ENCODE results near the gene FBXL7.

FBXL7 gene

GRCh38 chr5:15579193-15579990 is 79.4 kb downstream of the FBXL7 start:
- DNase-seq (ENCODE audit: low read depth) = no peak

GRCh38 chr5:15584528-15584927 is 84.5 kb downstream of the FBXL7 start:
- no peak for DNase-seq (ENCODE audit: low read depth)

- DNase-seq (ENCODE audit: low read depth) = no peak
Observed at GRCh38 chr5:15585128-15585527, 85.1 kb downstream of the FBXL7 start.

- DNase-seq (ENCODE audit: low read depth) = no peak
Observed at GRCh38 chr5:15585841-15586591, 86.0 kb downstream of the FBXL7 start.

GRCh38 chr5:15587916-15588315 is 87.9 kb downstream of the FBXL7 start:
- no peak for DNase-seq (ENCODE audit: low read depth)

GRCh38 chr5:15592728-15593127 is 92.7 kb downstream of the FBXL7 start:
- no peak for DNase-seq (ENCODE audit: low read depth)

- no peak for DNase-seq (ENCODE audit: low read depth)
Observed at GRCh38 chr5:15594977-15595568, 95.1 kb downstream of the FBXL7 start.

- DNase-seq (ENCODE audit: low read depth) = no peak
Observed at GRCh38 chr5:15595929-15596328, 95.9 kb downstream of the FBXL7 start.

GRCh38 chr5:15596936-15597335 is 97.0 kb downstream of the FBXL7 start:
- DNase-seq (ENCODE audit: low read depth) = no peak

- DNase-seq (ENCODE audit: low read depth) = no peak
Observed at GRCh38 chr5:15597804-15598203, 97.8 kb downstream of the FBXL7 start.

GRCh38 chr5:15598294-15598902 is 98.4 kb downstream of the FBXL7 start:
- no peak for DNase-seq (ENCODE audit: low read depth)

GRCh38 chr5:15600035-15600434 is 100.1 kb downstream of the FBXL7 start:
- no peak for DNase-seq (ENCODE audit: low read depth)

- DNase-seq (ENCODE audit: low read depth) = no peak
Observed at GRCh38 chr5:15601274-15601673, 101.3 kb downstream of the FBXL7 start.

GRCh38 chr5:15601853-15602252 is 101.9 kb downstream of the FBXL7 start:
- no peak for DNase-seq (ENCODE audit: low read depth)

GRCh38 chr5:15604986-15605385 is 105.0 kb downstream of the FBXL7 start:
- no peak for DNase-seq (ENCODE audit: low read depth)

- DNase-seq (ENCODE audit: low read depth) = no peak
Observed at GRCh38 chr5:15606197-15606596, 106.2 kb downstream of the FBXL7 start.

GRCh38 chr5:15607076-15607475 is 107.1 kb downstream of the FBXL7 start:
- no peak for DNase-seq (ENCODE audit: low read depth)

GRCh38 chr5:15609076-15609725 is 109.2 kb downstream of the FBXL7 start:
- DNase-seq (ENCODE audit: low read depth) = no peak

GRCh38 chr5:15610216-15610615 is 110.2 kb downstream of the FBXL7 start:
- no peak for DNase-seq (ENCODE audit: low read depth)

GRCh38 chr5:15611008-15611407 is 111.0 kb downstream of the FBXL7 start:
- DNase-seq (ENCODE audit: low read depth) = no peak

GRCh38 chr5:15612915-15613635 is 113.1 kb downstream of the FBXL7 start:
- DNase-seq (ENCODE audit: low read depth) = no peak
